H1 (cell line): ENCODE results near the gene GPC6. TPM values are rescaled to one million over a fixed set of nuclear protein-coding genes. Genes with fewer than 3 reads are reported as not detected.

ENCODE experiments used
- CHD7 ChIP-seq: fragments of 300-600 bp; sonication (generic); IDR thresholded peaks from 2 replicates; pipeline ENCODE4 v1.7.1; 2012; ENCODE audit warnings: low read length, moderate library complexity, mild to moderate bottlenecking, inconsistent platforms; ENCODE audit not compliant: insufficient replicate concordance
- EGR1 ChIP-seq: IDR thresholded peaks from 2 replicates; pipeline ENCODE4 v1.6.1; 2011; ENCODE audit warnings: low read depth, low read length, borderline replicate concordance
- KDM1A ChIP-seq: fragments of 200-600, 300-600 bp; sonication (generic); IDR thresholded peaks from 2 replicates; pipeline ENCODE4 v1.7.1; 2016; ENCODE audit warnings: mild to moderate bottlenecking, low read length, borderline replicate concordance
- KDM4A ChIP-seq: IDR thresholded peaks from one replicate; pipeline ENCODE4 v1.7.1; 2012; ENCODE audit warnings: low read depth, mild to moderate bottlenecking, moderate library complexity, low read length, inconsistent platforms; ENCODE audit not compliant: severe bottlenecking
- SIRT6 ChIP-seq: IDR thresholded peaks from one replicate; pipeline ENCODE4 v1.7.1; 2012; ENCODE audit warnings: low read length, inconsistent platforms
- SIX5 ChIP-seq: IDR thresholded peaks from 2 replicates; pipeline ENCODE4 v1.6.1; 2011; ENCODE audit warnings: mild to moderate bottlenecking, low read depth, low read length
- SRF ChIP-seq: IDR thresholded peaks from 2 replicates; pipeline ENCODE4 v1.6.1; 2011; ENCODE audit warnings: mild to moderate bottlenecking, low read depth, low read length, moderate library complexity
- TAF7 ChIP-seq: optimal IDR thresholded peaks from 2 replicates; pipeline ENCODE3; 2011; ENCODE audit warnings: low read depth, mild to moderate bottlenecking, inconsistent platforms, low read length, moderate library complexity, borderline replicate concordance
- TBP ChIP-seq: IDR thresholded peaks from 2 replicates; pipeline ENCODE4 v1.6.1; 2011; ENCODE audit warnings: low read depth, low read length, improper control_type of control experiment
- USF2 ChIP-seq: IDR thresholded peaks from 2 replicates; pipeline ENCODE4 v1.6.1; 2011; ENCODE audit warnings: low read length, improper control_type of control experiment
- polyA plus RNA-seq, 7 experiments: library from polyadenylated mRNA; depleted of rRNA in 3 of 7; stranded (reverse) in 5 of 7; unstranded in 2 of 7; fragments of >200 nt in 5 of 7; fragments of 200-250 nt in 2 of 7; gene quantifications; 1 replicate in 5 of 7; 2 replicates in 1 of 7; 4 replicates in 1 of 7; pipeline versions ENCODE4 v1.2.1 to v1.2.3, GENCODE V29; 2011 to 2013; ENCODE audit warnings: missing spikeins in 2 of 7, mixed read lengths in 2 of 7
- total RNA-seq: library from RNA; stranded (reverse); fragmentation: NEBNext Ultra II Directional; extraction: Animal tissue kit (Norgen Biotek cat#: 25700); gene quantifications from 2 replicates; pipeline ENCODE4 v1.2.1, GENCODE V29; 2021

The GPC6 gene
- total and polyA plus RNA-seq, 2 of the 8 experiments (the other 6 are each of a cell fraction or from before 2014, with no cell fraction given): 5.4 to 12.0 TPM

- TF ChIP-seq CHD7 (no peak), SIX5 (no peak), KDM4A (no peak), EGR1 (no peak), TAF7 (no peak), SRF (no peak), KDM1A (no peak), TBP (no peak), SIRT6 (no peak), USF2 (no peak)
Observed at GRCh38 chr13:94390881-94391280, 1164.3 kb downstream of the GPC6 start (continued).
